HCT116 (cell line): ENCODE measurements around the gene AUP1. TPM values are rescaled to one million over a fixed set of nuclear protein-coding genes. Genes with fewer than 3 reads are reported as not detected.

Experiments used
- ATF3 ChIP-seq: IDR thresholded peaks from 2 replicates; pipeline ENCODE4 v1.6.1; 2012
- ELF1 ChIP-seq: IDR thresholded peaks from 2 replicates; pipeline ENCODE4 v1.6.1; 2012; ENCODE audit warnings: low read depth, borderline replicate concordance
- EZH2 ChIP-seq: fragments of 200-600 bp; sonication (generic); IDR thresholded peaks from 2 replicates; pipeline ENCODE4 v1.6.1; 2017; ENCODE audit warnings: antibody characterized with exemption, mixed run types
- EZH2phosphoT487 ChIP-seq: fragments of 200-600 bp; IDR thresholded peaks from 2 replicates; pipeline ENCODE4 v1.6.1; 2018; ENCODE audit warnings: antibody characterized with exemption, borderline replicate concordance
- MAX ChIP-seq: IDR thresholded peaks from 2 replicates; pipeline ENCODE4 v1.6.1; 2012
- POLR2A ChIP-seq: IDR thresholded peaks from 2 replicates; pipeline ENCODE4 v1.7.0; 2011; ENCODE audit warnings: borderline replicate concordance; ENCODE audit not compliant: insufficient read depth, insufficient read length; ENCODE audit errors: extremely low read depth
- RAD21 ChIP-seq: IDR thresholded peaks from 2 replicates; pipeline ENCODE4 v1.6.1; 2012; ENCODE audit warnings: low read depth, mild to moderate bottlenecking
- ZBTB33 ChIP-seq: IDR thresholded peaks from 2 replicates; pipeline ENCODE4 v1.6.1; 2011; ENCODE audit warnings: mild to moderate bottlenecking, low read length, moderate library complexity; ENCODE audit not compliant: insufficient replicate concordance; ENCODE audit errors: extremely low read depth
- ZNF274 ChIP-seq: fragments of 200-500 bp; sonication (Bioruptor generic); IDR thresholded peaks from 2 replicates; pipeline ENCODE4 v1.6.1; 2014; ENCODE audit warnings: mild to moderate bottlenecking, low read depth, low read length, inconsistent platforms
- total RNA-seq: library from RNA; stranded (reverse); gene quantifications from one replicate; pipeline ENCODE4 v1.2.1, GENCODE V29; 2021; ENCODE audit not compliant: unreplicated experiment

The AUP1 gene
- total RNA-seq, 1 experiment from 2014 or later: 116 TPM

- TF ChIP-seq ZBTB33: no peak
- no peak for TF ChIP-seq MAX
- TF ChIP-seq ZNF274: no peak
- TF ChIP-seq POLR2A: no peak
- no peak for TF ChIP-seq ATF3
- no peak for TF ChIP-seq ELF1
- TF ChIP-seq EZH2: no peak
- no peak for TF ChIP-seq EZH2phosphoT487
- no peak for TF ChIP-seq RAD21
Observed at GRCh38 chr2:74552914-74553811, 23.7 kb upstream of the AUP1 start (continued).
